GM12872 (cell line): ENCODE results near the gene TCIRG1.

Experiments
- CTCF ChIP-seq: IDR thresholded peaks from 3 replicates; pipeline ENCODE4 v1.5.1; 2011; ENCODE audit warnings: low read depth, mild to moderate bottlenecking, low read length, moderate library complexity; ENCODE audit not compliant: insufficient read depth

The TCIRG1 gene

GRCh38 chr11:68041617-68042218 is 2.9 kb downstream of the TCIRG1 start:
- TF ChIP-seq CTCF = no peak

- no peak for TF ChIP-seq CTCF
Measured at GRCh38 chr11:68042219-68043028, 3.6 kb downstream of the TCIRG1 start.

GRCh38 chr11:68043029-68043348 is 4.2 kb downstream of the TCIRG1 start:
- no peak for TF ChIP-seq CTCF

- TF ChIP-seq CTCF = no peak
Measured at GRCh38 chr11:68043349-68044144, 4.7 kb downstream of the TCIRG1 start.

- TF ChIP-seq CTCF = no peak
Measured at GRCh38 chr11:68044145-68044813, 5.5 kb downstream of the TCIRG1 start.

GRCh38 chr11:68044898-68045351 is 6.1 kb downstream of the TCIRG1 start:
- TF ChIP-seq CTCF = no peak
